GM23338 (cell line): ENCODE results near the gene PSAPL1. TPM values are rescaled to one million over a fixed set of nuclear protein-coding genes. Genes with fewer than 3 reads are reported as not detected.
"Not testable (repeated sequence)": the region's sequence is repeated elsewhere in the genome, so short reads cannot be mapped to it uniquely, and the experiment has no call there.

Experiments used
- ATAC-seq: fragments of 200-7000 bp; cut with Tn5 transposase; 3 replicates; pipeline ENCODE4 v1.9.1; 2020
- DNase-seq: peaks from one replicate; pipeline ENCODE4 v3.0.0-alpha.2; 2015; ENCODE audit warnings: low spot score
- H2AFZ ChIP-seq: fragments of 200-600 bp; sonication (generic); 2 replicates; pipeline ENCODE4 v1.8.0; 2016; ENCODE audit warnings: antibody characterized with exemption, mild to moderate bottlenecking, moderate library complexity
- H3F3A ChIP-seq: fragments of 200-600 bp; sonication (generic); replicated peaks from 2 replicates; pipeline ENCODE4 v1.8.0; 2017; ENCODE audit warnings: antibody characterized with exemption, mixed run types, low read depth
- H3K27ac ChIP-seq: fragments of 200-600 bp; sonication (generic); 2 replicates; pipeline ENCODE4 v1.6.1; 2016; ENCODE audit warnings: low read depth
- H3K27me3 ChIP-seq: fragments of 200-600 bp; sonication (generic); 2 replicates; pipeline ENCODE4 v1.8.0; 2016; ENCODE audit warnings: mild to moderate bottlenecking, mixed run types, moderate library complexity; ENCODE audit not compliant: insufficient read depth
- H3K36me3 ChIP-seq: fragments of 200-600 bp; sonication (generic); 2 replicates; pipeline ENCODE4 v1.8.0; 2016; ENCODE audit warnings: mild to moderate bottlenecking; ENCODE audit not compliant: insufficient read depth
- H3K4me1 ChIP-seq: fragments of 200-600 bp; sonication (generic); 2 replicates; pipeline ENCODE4 v1.8.0; 2016; ENCODE audit warnings: mild to moderate bottlenecking, moderate library complexity; ENCODE audit not compliant: insufficient read depth
- H3K4me2 ChIP-seq: fragments of 200-600 bp; sonication (generic); 2 replicates; pipeline ENCODE4 v1.7.1; 2017; ENCODE audit warnings: mixed run types
- H3K4me3 ChIP-seq: fragments of 200-600 bp; sonication (generic); 2 replicates; pipeline ENCODE4 v1.6.1; 2016; ENCODE audit warnings: mixed run types
- H3K79me2 ChIP-seq: fragments of 200-600 bp; sonication (generic); replicated peaks from 2 replicates; pipeline ENCODE4 v1.8.0; 2017; ENCODE audit warnings: mild to moderate bottlenecking; ENCODE audit not compliant: insufficient read depth
- H3K9me2 ChIP-seq: fragments of 200-600 bp; sonication (generic); 2 replicates; pipeline ENCODE4 v1.8.0; 2017; ENCODE audit not compliant: insufficient read depth
- H4K20me1 ChIP-seq: fragments of 200-600 bp; sonication (generic); replicated peaks from 2 replicates; pipeline ENCODE4 v1.8.0; 2017; ENCODE audit warnings: mild to moderate bottlenecking; ENCODE audit not compliant: insufficient read depth
- H3K27ac Mint-ChIP-seq: 2 replicates; pipeline ENCODE4 v1.8.0; 2020; ENCODE audit warnings: inconsistent platforms, mild to moderate bottlenecking, moderate library complexity, mixed read lengths
- H3K27me3 Mint-ChIP-seq: 3 replicates; pipeline ENCODE4 v1.8.0; 2022; ENCODE audit warnings: low read depth, mild to moderate bottlenecking, moderate library complexity, mixed read lengths, inconsistent platforms; ENCODE audit not compliant: insufficient read depth, poor library complexity
- H3K36me3 Mint-ChIP-seq: 3 replicates; pipeline ENCODE4 v1.8.0; 2021; ENCODE audit warnings: low read depth, mild to moderate bottlenecking, inconsistent platforms, moderate library complexity, mixed read lengths
- H3K4me1 Mint-ChIP-seq: 3 replicates; pipeline ENCODE4 v1.8.0; 2020; ENCODE audit warnings: mild to moderate bottlenecking, inconsistent platforms, mixed read lengths
- H3K4me3 Mint-ChIP-seq: 3 replicates; pipeline ENCODE4 v1.8.0; 2021; ENCODE audit warnings: moderate library complexity, mild to moderate bottlenecking, inconsistent platforms, mixed read lengths
- H3K9me3 Mint-ChIP-seq: 3 replicates; pipeline ENCODE4 v1.8.0; 2020; ENCODE audit warnings: moderate library complexity, mild to moderate bottlenecking, inconsistent platforms, mixed read lengths
- CREB1 ChIP-seq: fragments of 250-450 bp; sonication (Bioruptor Pico); IDR thresholded peaks from 2 replicates; pipeline ENCODE4 v1.5.0; 2020; ENCODE audit warnings: low read depth, mild to moderate bottlenecking, moderate library complexity
- CTCF ChIP-seq, 2 experiments: fragments of 200-600 bp in 1 of 2; sonication (generic) in 1 of 2; conservative IDR thresholded peaks; 2 replicates each; pipeline versions ENCODE4 v1.5.1 to v1.6.1; 2016 to 2017; ENCODE audit warnings: antibody characterized with exemption in 2 of 2, low read depth in 2 of 2, mild to moderate bottlenecking in 2 of 2, moderate library complexity in 1 of 2
- ETS1 ChIP-seq: IDR thresholded peaks from 2 replicates; pipeline ENCODE4 v1.6.1; 2016; ENCODE audit warnings: antibody characterized with exemption
- JUNB ChIP-seq: IDR thresholded peaks from one replicate; pipeline ENCODE4 v1.6.1; 2016; ENCODE audit warnings: antibody characterized with exemption; ENCODE audit not compliant: unreplicated experiment
- STAT1 ChIP-seq: IDR thresholded peaks from one replicate; pipeline ENCODE4 v1.6.1; 2016; ENCODE audit warnings: antibody characterized with exemption; ENCODE audit not compliant: unreplicated experiment
- ZNF331 ChIP-seq: fragments of 250-450 bp; sonication (Bioruptor Pico); IDR thresholded peaks from 2 replicates; pipeline ENCODE4 v1.5.0; 2020; ENCODE audit warnings: low read depth, mild to moderate bottlenecking, moderate library complexity
- ZNF462 ChIP-seq: fragments of 250-450 bp; sonication (Bioruptor Pico); IDR thresholded peaks from 2 replicates; pipeline ENCODE4 v1.5.0; 2020; ENCODE audit warnings: mild to moderate bottlenecking, moderate library complexity
- polyA plus RNA-seq: library from polyadenylated mRNA; unstranded; fragments of >200 nt; fragmentation: Nextera tagmentation; extraction: Ambion mirVana; gene quantifications from 2 replicates; pipeline ENCODE4 v1.2.1, GENCODE V29; 2016
- total RNA-seq: library from RNA; depleted of rRNA; stranded (reverse); fragments of >200 nt; shearing (Covaris generic); gene quantifications from 2 replicates; pipeline ENCODE4 v1.2.3, GENCODE V29; 2014

Gene PSAPL1
- total and polyA plus RNA-seq, 2 experiments from 2014 or later: not detected

GRCh38 chr4:7457201-7458065 is 22.7 kb upstream of the PSAPL1 start (continued):
- no peak for TF ChIP-seq ZNF462 (CRISPR knock-in tag)

- not testable (repeated sequence) for H3K9me3 Mint-ChIP-seq, ATAC-seq, H3K27me3 ChIP-seq, H3K9me2 ChIP-seq, H3K4me1 Mint-ChIP-seq, H4K20me1 ChIP-seq, H3K79me2 ChIP-seq, H3K36me3 ChIP-seq, H3K36me3 Mint-ChIP-seq, H3K4me3 ChIP-seq, H3K4me2 ChIP-seq, H2AFZ ChIP-seq, H3K4me3 Mint-ChIP-seq, H3K4me1 ChIP-seq, DNase-seq, H3F3A ChIP-seq, H3K27ac ChIP-seq, H3K27ac Mint-ChIP-seq
- H3K27me3 Mint-ChIP-seq: peaks cover 10% of the 10 kb centered on the region
Observed at GRCh38 chr4:7452802-7453201, 18.1 kb upstream of the PSAPL1 start.

- TF ChIP-seq ETS1 (no peak), ZNF331 (CRISPR knock-in tag) (no peak), STAT1 (no peak), JUNB (no peak), CREB1 (CRISPR knock-in tag) (no peak), CTCF (conservative IDR thresholded peaks at IDR 0.05; ENCODE audit: low read depth in 2 of 2) (no peak)
- no peaks in the 10 kb centered on the region for H4K20me1 ChIP-seq
Observed at GRCh38 chr4:7451800-7452199, 17.1 kb upstream of the PSAPL1 start.

More at GRCh38 chr4:7451800-7452199, 17.1 kb upstream of the PSAPL1 start:
- Mint-ChIP-seq H3K4me3 (no peak overlapping the region), H3K4me1 (no peaks in the 10 kb centered on the region; the same call in 2 of the 3 replicates), H3K9me3 (no peaks in the 10 kb centered on the region), H3K36me3 (no peaks in the 10 kb centered on the region), H3K27me3 (peaks cover 12% of the 10 kb centered on the region), H3K27ac (no peak overlapping the region)
- no peaks in the 10 kb centered on the region for H3K4me1 ChIP-seq
- H3K4me3 ChIP-seq: no peak overlapping the region
- no peaks in the 10 kb centered on the region for H3K36me3 ChIP-seq
- no peak overlapping the region for H3K27ac ChIP-seq
- H3K79me2 ChIP-seq: no peaks in the 10 kb centered on the region
- no peaks in the 10 kb centered on the region for H3F3A ChIP-seq
- H3K4me2 ChIP-seq: no peak overlapping the region
- ATAC-seq: no peak
- H3K27me3 ChIP-seq: no peaks in the 10 kb centered on the region
- no peaks in the 10 kb centered on the region for H3K9me2 ChIP-seq
- no peak for DNase-seq
- H2AFZ ChIP-seq: no peak overlapping the region
